HG03571 (cell line): Measurements from ENCODE around the gene ZNF487.

Experiments
- ATAC-seq: cut with Tn5 transposase; IDR thresholded peaks from one replicate; pipeline ENCODE4 v1.9.1; 2021; ENCODE audit not compliant: unreplicated experiment

ZNF487 gene

GRCh38 chr10:43482319-43483078 is 45.6 kb downstream of the ZNF487 start:
- ATAC-seq: no peak

- no peak for ATAC-seq
Measured at GRCh38 chr10:43491855-43492254, 54.9 kb downstream of the ZNF487 start.

- ATAC-seq: no peak
Measured at GRCh38 chr10:43502931-43503330, 66.0 kb downstream of the ZNF487 start.

GRCh38 chr10:43524434-43525247 is 87.7 kb downstream of the ZNF487 start:
- ATAC-seq: no peak
